Osteoblast (primary cell): Measurements from ENCODE around the gene PAX5. TPM values are rescaled to one million over a fixed set of nuclear protein-coding genes. Genes with fewer than 3 reads are reported as not detected.

Source experiments
- DNase-seq: peaks from one replicate; pipeline ENCODE4 v3.0.0; 2011; ENCODE audit warnings: low spot score, mixed read lengths; ENCODE audit not compliant: insufficient read length; ENCODE audit errors: missing footprints
- H2AFZ ChIP-seq: 2 replicates; pipeline ENCODE4 v1.6.0; 2011; ENCODE audit warnings: mild to moderate bottlenecking, low read length
- H3K27ac ChIP-seq: 2 replicates; pipeline ENCODE4 v1.5.1; 2011; ENCODE audit warnings: mild to moderate bottlenecking, low read depth, low read length, moderate library complexity
- H3K27me3 ChIP-seq: 2 replicates; pipeline ENCODE4 v1.6.0; 2012; ENCODE audit warnings: mild to moderate bottlenecking, control low read depth, inconsistent platforms, low read length, moderate library complexity; ENCODE audit not compliant: insufficient read depth
- H3K36me3 ChIP-seq: 2 replicates; pipeline ENCODE4 v1.5.1; 2011; ENCODE audit warnings: mild to moderate bottlenecking, low read length, control low read depth, moderate library complexity; ENCODE audit not compliant: insufficient read depth
- H3K4me1 ChIP-seq: 2 replicates; pipeline ENCODE4 v1.5.1; 2011; ENCODE audit warnings: mild to moderate bottlenecking, low read length, control low read depth, moderate library complexity; ENCODE audit not compliant: insufficient read depth
- H3K4me2 ChIP-seq: 2 replicates; pipeline ENCODE4 v1.6.0; 2011; ENCODE audit warnings: mild to moderate bottlenecking, low read length; ENCODE audit not compliant: insufficient read depth
- H3K4me3 ChIP-seq: fragments of 200-600 bp; sonication (generic); 3 replicates; pipeline ENCODE4 v1.5.1; 2012; ENCODE audit warnings: mild to moderate bottlenecking, low read length, inconsistent platforms; ENCODE audit not compliant: insufficient read depth
- H3K79me2 ChIP-seq: 2 replicates; pipeline ENCODE4 v1.6.0; 2012; ENCODE audit warnings: mild to moderate bottlenecking, low read length, control low read depth, inconsistent platforms; ENCODE audit not compliant: insufficient read depth
- H3K9me3 ChIP-seq: 2 replicates; pipeline ENCODE4 v1.5.1; 2011; ENCODE audit warnings: low read depth, low read length, control low read depth
- H4K20me1 ChIP-seq: 2 replicates; pipeline ENCODE4 v1.6.0; 2012; ENCODE audit warnings: mild to moderate bottlenecking, low read length, control low read depth; ENCODE audit not compliant: insufficient read depth
- total RNA-seq: library from RNA; depleted of rRNA; stranded (reverse); fragments of >200 nt; gene quantifications from 2 replicates; pipeline ENCODE4 v1.2.3, GENCODE V29; 2012
- TF ChIP-seq, protein P1 (sequence below): IDR thresholded peaks from 2 replicates; pipeline ENCODE4 v1.5.1; 2011; ENCODE audit warnings: mild to moderate bottlenecking, low read depth, low read length, moderate library complexity; ENCODE audit errors: extremely low read depth

PAX5 gene
- total RNA-seq, 1 donor, result not detected

DNA sequence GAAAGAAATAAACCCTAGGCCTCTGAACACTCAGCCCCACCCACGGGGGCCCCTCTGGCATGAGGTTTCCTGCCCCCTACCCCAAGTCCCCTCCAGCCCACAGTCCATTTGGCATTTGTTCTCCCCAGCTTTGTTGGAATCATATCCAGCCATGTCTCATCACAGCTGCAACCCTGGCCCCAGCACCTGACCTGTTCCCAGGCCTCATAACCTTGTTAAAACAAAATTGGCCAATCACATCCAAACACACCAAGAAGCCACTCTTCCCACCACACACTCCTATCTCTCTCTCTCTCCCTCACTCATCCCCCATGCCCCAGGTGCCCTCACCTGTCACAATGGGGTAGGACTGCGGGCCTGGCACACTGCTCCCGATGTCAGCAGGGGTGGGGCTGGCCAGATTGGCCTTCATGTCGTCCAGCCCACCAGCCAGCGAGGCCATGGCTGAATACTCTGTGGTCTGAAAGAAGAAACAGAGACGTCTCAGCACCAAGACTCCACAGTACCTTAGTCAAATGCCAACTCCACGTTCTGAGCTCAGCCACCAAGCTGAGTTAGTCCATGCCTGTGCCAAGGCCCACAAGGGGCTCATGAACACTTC is 110.9 kb downstream of the PAX5 start:
- Histone ChIP-seq H3K4me1 (peaks cover 30% of the 10 kb centered on the region), H3K4me3 (no peak overlapping the region), H3K9me3 (peaks cover 5% of the 10 kb centered on the region), H3K27me3 (peaks cover 28% of the 10 kb centered on the region), H3K79me2 (no peaks in the 10 kb centered on the region), H3K36me3 (no peaks in the 10 kb centered on the region), H3K4me2 (peak overlapping the region; percentile 44), H3K27ac (no peak overlapping the region), H4K20me1 (peaks cover 7% of the 10 kb centered on the region), H2AFZ (no peak overlapping the region)
- peak; percentile 74 for DNase-seq
- TF ChIP-seq, protein P1, sequence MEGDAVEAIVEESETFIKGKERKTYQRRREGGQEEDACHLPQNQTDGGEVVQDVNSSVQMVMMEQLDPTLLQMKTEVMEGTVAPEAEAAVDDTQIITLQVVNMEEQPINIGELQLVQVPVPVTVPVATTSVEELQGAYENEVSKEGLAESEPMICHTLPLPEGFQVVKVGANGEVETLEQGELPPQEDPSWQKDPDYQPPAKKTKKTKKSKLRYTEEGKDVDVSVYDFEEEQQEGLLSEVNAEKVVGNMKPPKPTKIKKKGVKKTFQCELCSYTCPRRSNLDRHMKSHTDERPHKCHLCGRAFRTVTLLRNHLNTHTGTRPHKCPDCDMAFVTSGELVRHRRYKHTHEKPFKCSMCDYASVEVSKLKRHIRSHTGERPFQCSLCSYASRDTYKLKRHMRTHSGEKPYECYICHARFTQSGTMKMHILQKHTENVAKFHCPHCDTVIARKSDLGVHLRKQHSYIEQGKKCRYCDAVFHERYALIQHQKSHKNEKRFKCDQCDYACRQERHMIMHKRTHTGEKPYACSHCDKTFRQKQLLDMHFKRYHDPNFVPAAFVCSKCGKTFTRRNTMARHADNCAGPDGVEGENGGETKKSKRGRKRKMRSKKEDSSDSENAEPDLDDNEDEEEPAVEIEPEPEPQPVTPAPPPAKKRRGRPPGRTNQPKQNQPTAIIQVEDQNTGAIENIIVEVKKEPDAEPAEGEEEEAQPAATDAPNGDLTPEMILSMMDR, result no peak

DNA sequence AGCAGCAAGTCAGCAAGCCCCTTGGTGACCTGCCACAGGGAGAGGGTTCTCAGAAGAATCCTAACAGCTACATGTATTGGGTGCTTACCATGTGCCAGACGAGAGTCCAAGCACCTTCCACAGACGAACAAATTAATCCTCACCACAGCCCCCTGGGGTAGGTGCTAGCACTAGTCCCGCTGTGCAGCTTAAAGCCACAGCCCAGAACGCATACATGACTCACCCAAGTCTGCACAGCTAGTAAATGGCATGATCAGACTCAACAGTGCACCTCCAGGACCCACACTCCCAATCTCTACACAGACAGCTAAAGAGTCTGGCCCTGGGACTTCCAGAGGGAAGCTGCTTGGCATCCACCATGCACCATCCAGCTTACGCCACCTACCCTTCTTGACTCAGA is 111.5 kb downstream of the PAX5 start:
- peaks cover 7% of the 10 kb centered on the region for H4K20me1 ChIP-seq
- TF ChIP-seq, protein P1, result no peak
- no peaks in the 10 kb centered on the region for H3K36me3 ChIP-seq
- no peak for DNase-seq
- no peak overlapping the region for H3K4me3 ChIP-seq
- peaks cover 30% of the 10 kb centered on the region for H3K4me1 ChIP-seq
- no peaks in the 10 kb centered on the region for H3K79me2 ChIP-seq
- H3K4me2 ChIP-seq, result no peak overlapping the region
- H3K27me3 ChIP-seq, result peaks cover 31% of the 10 kb centered on the region
- no peak overlapping the region for H2AFZ ChIP-seq
- peaks cover 5% of the 10 kb centered on the region for H3K9me3 ChIP-seq
- no peak overlapping the region for H3K27ac ChIP-seq

DNA sequence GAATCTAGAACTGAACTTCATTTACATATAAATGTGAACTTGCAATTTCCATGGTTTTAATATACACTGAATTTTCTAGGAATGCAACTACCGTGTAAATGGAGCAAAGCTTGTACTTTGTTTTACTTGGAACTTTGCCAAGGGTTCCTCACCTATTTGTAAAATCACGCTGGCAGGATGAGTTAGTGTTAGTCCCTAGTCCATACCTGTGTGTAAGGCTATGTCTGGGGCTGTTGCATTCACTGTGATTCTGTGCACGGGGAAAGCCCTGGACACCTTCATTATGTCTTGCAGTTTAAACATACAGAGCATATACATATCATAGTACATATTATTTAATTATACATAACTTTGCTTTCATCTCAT is 119.9 kb downstream of the PAX5 start:
- Histone ChIP-seq H3K4me3 (no peak overlapping the region), H3K27me3 (peaks cover 60% of the 10 kb centered on the region), H3K36me3 (no peaks in the 10 kb centered on the region), H2AFZ (no peak overlapping the region), H3K27ac (no peak overlapping the region), H4K20me1 (no peaks in the 10 kb centered on the region), H3K4me1 (no peaks in the 10 kb centered on the region), H3K4me2 (no peak overlapping the region), H3K9me3 (peaks cover 5% of the 10 kb centered on the region), H3K79me2 (no peaks in the 10 kb centered on the region)
- TF ChIP-seq, protein P1, result no peak
- DNase-seq, result no peak

DNA sequence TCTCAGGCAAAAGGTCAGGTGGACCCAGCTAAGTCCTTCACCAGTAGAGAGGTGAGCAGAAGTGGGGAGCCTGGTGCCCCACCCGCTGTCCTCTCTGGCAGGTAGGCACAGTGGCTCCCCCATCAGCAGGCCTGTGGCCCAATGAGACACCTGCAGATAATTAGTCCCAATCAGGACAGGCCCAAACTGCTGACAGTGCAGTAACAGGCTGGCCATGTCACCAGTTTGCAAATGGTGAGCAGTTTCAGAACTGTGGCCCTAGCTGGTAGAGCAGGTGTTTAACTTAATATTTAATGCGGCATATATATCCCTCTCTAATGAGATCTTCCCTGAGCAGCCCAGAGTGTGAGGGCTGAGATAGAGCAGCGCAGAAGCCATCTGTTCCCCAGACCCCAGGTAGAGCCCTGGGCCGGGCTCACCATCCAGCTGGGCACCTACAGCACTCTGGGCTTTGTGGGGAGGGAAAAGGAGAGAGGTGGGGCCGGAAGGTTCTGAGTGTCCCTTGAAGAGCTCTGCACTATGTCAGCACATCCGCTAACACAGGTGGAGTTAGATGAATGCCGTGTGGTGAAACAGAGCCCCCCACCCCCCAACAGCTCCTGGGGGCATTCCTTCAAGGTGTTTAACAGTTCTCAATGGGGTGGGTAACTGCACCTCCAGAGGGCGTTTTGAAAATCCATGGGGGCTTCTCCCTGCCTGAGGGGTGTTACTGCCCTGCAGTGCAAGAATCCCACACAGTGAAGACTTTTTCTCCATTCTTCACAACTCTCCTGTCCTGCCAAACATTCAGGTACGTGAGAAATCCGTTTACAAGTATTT is 120.5 kb downstream of the PAX5 start:
- Histone ChIP-seq H2AFZ (no peak overlapping the region), H3K4me2 (no peak overlapping the region), H3K79me2 (no peaks in the 10 kb centered on the region), H3K4me3 (no peak overlapping the region), H3K27ac (no peak overlapping the region), H3K36me3 (no peaks in the 10 kb centered on the region), H3K27me3 (peaks cover 62% of the 10 kb centered on the region), H4K20me1 (no peaks in the 10 kb centered on the region), H3K4me1 (no peaks in the 10 kb centered on the region), H3K9me3 (peaks cover under 1% of the 10 kb centered on the region)
- TF ChIP-seq, protein P1, result no peak
- no peak for DNase-seq
